Measurements from ENCODE around the gene OPTC.

GRCh38 chr1:203477748-203478147 is 16.2 kb upstream of the OPTC start:
- TF ChIP-seq CTCF (IDR thresholded peaks at IDR 0.05) (no peak), EZH2 (IDR thresholded peaks at IDR 0.05; ENCODE audit: borderline replicate concordance, insufficient read depth, low read depth, low read length, poor library complexity, severe bottlenecking) (no peak)

Data from B cell (primary cell).